Heart right ventricle (tissue), 16 donors: Measurements from ENCODE around the gene AVPR2. TPM values are rescaled to one million over a fixed set of nuclear protein-coding genes. Genes with fewer than 3 reads are reported as not detected.

ENCODE experiments used
- ATAC-seq, 8 donors: fragments of 200-7000 bp; cut with Tn5 transposase; one replicate each; pipeline ENCODE4 v1.9.1; 2020; ENCODE audit warnings: mild to moderate bottlenecking in 8 of 8, moderate library complexity in 8 of 8, moderate number of reproducible peaks in 1 of 8
- DNase-seq, 2 donors: peaks; one replicate each; pipeline ENCODE4 v3.0.0-alpha.2; 2020
- H3K27ac ChIP-seq, 10 donors: fragments of 200-600 bp; sonication (generic) in 2 of 10; one replicate each; pipeline versions ENCODE4 v1.5.0 to v1.8.0; 2020 to 2022; ENCODE audit warnings: mild to moderate bottlenecking in 3 of 10
- H3K27me3 ChIP-seq, 7 donors: fragments of 200-600 bp; one replicate each; pipeline ENCODE4 v1.8.0; 2021 to 2022; ENCODE audit warnings: mild to moderate bottlenecking in 2 of 7
- H3K36me3 ChIP-seq, 9 donors: fragments of 200-600 bp; sonication (generic) in 1 of 9; one replicate each; pipeline versions ENCODE4 v1.5.0 to v1.8.0; 2020 to 2022; ENCODE audit warnings: mild to moderate bottlenecking in 2 of 9
- H3K4me1 ChIP-seq, 9 donors: fragments of 200-600 bp; sonication (generic) in 1 of 9; one replicate each; pipeline versions ENCODE4 v1.5.0 to v1.8.0; 2020 to 2022; ENCODE audit warnings: mild to moderate bottlenecking in 4 of 9
- H3K4me3 ChIP-seq, 10 donors: fragments of 200-600 bp; sonication (generic) in 2 of 10; one replicate each; pipeline versions ENCODE4 v1.5.0 to v1.8.0; 2020 to 2022; ENCODE audit warnings: mild to moderate bottlenecking in 7 of 10, moderate library complexity in 2 of 10
- H3K9me3 ChIP-seq, 11 donors: fragments of 200-600 bp in 10 of 11; sonication (generic) in 2 of 11; one replicate each; pipeline versions ENCODE4 v1.5.0 to v1.8.0; 2013 to 2022; ENCODE audit warnings: mild to moderate bottlenecking in 2 of 11, control low read depth in 1 of 11, moderate library complexity in 1 of 11
- WGBS, 2 donors: extraction: QIAGEN DNeasy Blood & Tissue Kit; methylation state at CpG; one replicate each; pipeline ENCODE4 v1.1.7; 2013; ENCODE audit warnings: inconsistent platforms in 1 of 2; 5-methylcytosine and 5-hydroxymethylcytosine counted together
- intact Hi-C, 10 donors: fragments of 100-400 bp; cut with DNase I; formaldehyde crosslinking; loops; one replicate each; pipeline versions ENCODE4 v1.11.1 to v1.14.2; 2022
- polyA plus RNA-seq, 2 donors: library from polyadenylated mRNA; stranded (reverse); fragments of 200-250 nt; gene quantifications; one replicate each; pipeline ENCODE4 v1.2.3, GENCODE V29; 2013
- total RNA-seq, 10 donors: library from RNA; stranded (reverse); fragmentation: NEBNext Ultra II Directional in 3 of 10; extraction: Animal tissue kit (Norgen Biotek cat#: 25700) in 3 of 10; gene quantifications; one replicate each; pipeline versions ENCODE4 v1.2.1 to v1.2.4, GENCODE V29; 2021 to 2023
- TF ChIP-seq, protein P1 (sequence below), 9 donors: fragments of 200-600 bp; sonication (generic) in 2 of 9; IDR thresholded peaks; one replicate each; pipeline versions ENCODE4 v1.5.0 to v1.8.0; 2021 to 2022; ENCODE audit warnings: antibody characterized with exemption in 9 of 9, mild to moderate bottlenecking in 5 of 9, moderate library complexity in 1 of 9
- donor health status: Arrhythmogenic right ventricular cardiomyopathy.
- donor health status: ischemic (EF 13 %, LVEDD 7.1; RV severe dilation, severe dysfunction).
- donor health status: healthy with polysubstance abuse.
- donor health status: DM: no; HTN: yes; CAD: no.
- donor health status: DM: no; HTN: no; CAD: no.
- donor health status: ischemic (EF 25% LVEDD 6.9; RV normal size, moderate dysfunction).
- donor health status: ischemic (EF 25% LVEDD 5.7; RV mildly dilated, moderate dysfunction).
- donor health status: healthy.
- donor health status: DM: yes; HTN: yes; CAD: no.
- donor health status: Ischemic cardiomyopathy.
- donor health status: ischemic (EF 35%, LVEDD 5.7; RV mildly dilated, moderate dysfunction).
- donor health status: nonischemic (EF 11% LVEDD 7.7; RV severe dilation, severe dysfunction).
- donor health status: DM: yes; HTN: yes; CAD: no.
- donor health status: PGD.
- donor health status: ischemic (EF 29% LVEDD 5.4; RV normal size, mild dysfunction).
- donor health status: nonischemic (EF 23%, LVEDD 6.1; RV moderate dilation, normal function).

The AVPR2 gene
- total and polyA plus RNA-seq, 12 donors = 1.4 to 8.9 (median 2.4) TPM

GRCh38 chrX:153909024-153909979 lies 4.8 kb downstream of the AVPR2 start:
- 64 to 69% methylated on average over 29 to 37 of the region's 37 CpGs for whole genome bisulfite sequencing, 2 donors
- Histone ChIP-seq H3K27me3 (peaks cover 0 to 65% (median 0%) of the 10 kb centered on the region in 7 donors), H3K4me1 (peaks cover 0 to 7% (median 0%) of the 10 kb centered on the region in 9 donors), H3K27ac (no peak overlapping the region), H3K36me3 (peaks cover 0 to 60% (median 0%) of the 10 kb centered on the region in 9 donors), H3K9me3 (no peaks in the 10 kb centered on the region), H3K4me3 (no peak overlapping the region)
- intact Hi-C loops = no loop called here
- peak in 6 of 8 donors; percentile 11 to 42 (median 20) for ATAC-seq
- DNase-seq = no peak
- TF ChIP-seq, protein P1, sequence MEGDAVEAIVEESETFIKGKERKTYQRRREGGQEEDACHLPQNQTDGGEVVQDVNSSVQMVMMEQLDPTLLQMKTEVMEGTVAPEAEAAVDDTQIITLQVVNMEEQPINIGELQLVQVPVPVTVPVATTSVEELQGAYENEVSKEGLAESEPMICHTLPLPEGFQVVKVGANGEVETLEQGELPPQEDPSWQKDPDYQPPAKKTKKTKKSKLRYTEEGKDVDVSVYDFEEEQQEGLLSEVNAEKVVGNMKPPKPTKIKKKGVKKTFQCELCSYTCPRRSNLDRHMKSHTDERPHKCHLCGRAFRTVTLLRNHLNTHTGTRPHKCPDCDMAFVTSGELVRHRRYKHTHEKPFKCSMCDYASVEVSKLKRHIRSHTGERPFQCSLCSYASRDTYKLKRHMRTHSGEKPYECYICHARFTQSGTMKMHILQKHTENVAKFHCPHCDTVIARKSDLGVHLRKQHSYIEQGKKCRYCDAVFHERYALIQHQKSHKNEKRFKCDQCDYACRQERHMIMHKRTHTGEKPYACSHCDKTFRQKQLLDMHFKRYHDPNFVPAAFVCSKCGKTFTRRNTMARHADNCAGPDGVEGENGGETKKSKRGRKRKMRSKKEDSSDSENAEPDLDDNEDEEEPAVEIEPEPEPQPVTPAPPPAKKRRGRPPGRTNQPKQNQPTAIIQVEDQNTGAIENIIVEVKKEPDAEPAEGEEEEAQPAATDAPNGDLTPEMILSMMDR (IDR thresholded peaks at IDR 0.05) = no peak

DNA sequence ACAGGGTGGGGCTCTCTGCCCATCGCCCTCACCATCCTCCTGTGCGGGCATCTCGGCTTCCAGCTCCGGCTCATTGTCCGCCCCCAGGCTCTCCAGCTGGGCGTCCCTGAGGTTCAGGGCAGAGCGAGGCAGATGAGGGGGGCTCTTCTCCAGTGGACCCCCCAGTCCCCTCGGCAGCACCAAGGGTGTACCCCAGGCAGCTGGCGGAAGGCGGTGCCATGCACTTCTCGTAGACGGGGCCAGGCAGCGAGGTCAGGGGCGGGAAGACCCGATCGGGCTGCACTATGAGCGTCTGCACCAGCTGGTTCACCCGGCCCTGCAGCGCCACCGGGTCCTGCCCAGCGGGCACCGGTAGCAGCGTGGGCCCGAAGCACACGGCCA lies 5.5 kb downstream of the AVPR2 start:
- no peak overlapping the region for H3K4me3 ChIP-seq
- peaks cover 0 to 65% (median 0%) of the 10 kb centered on the region in 7 donors for H3K27me3 ChIP-seq
- H3K36me3 ChIP-seq = peaks cover 0 to 61% (median 0%) of the 10 kb centered on the region in 9 donors
- ATAC-seq (no peak), DNase-seq (no peak)
- no peak overlapping the region for H3K27ac ChIP-seq
- intact Hi-C loops = no loop called here
- 96 to 97% methylated on average over 4 to 25 of the region's 25 CpGs for WGBS, 2 donors
- no peaks in the 10 kb centered on the region for H3K9me3 ChIP-seq
- TF ChIP-seq, protein P1 (IDR thresholded peaks at IDR 0.05) = no peak
- H3K4me1 ChIP-seq = peaks cover 0 to 3% (median 0%) of the 10 kb centered on the region in 9 donors

GRCh38 chrX:153910446-153910845 lies 6.0 kb downstream of the AVPR2 start:
- Histone ChIP-seq H3K9me3 (no peaks in the 10 kb centered on the region), H3K36me3 (peaks cover 0 to 63% (median 0%) of the 10 kb centered on the region in 9 donors), H3K4me1 (peaks cover 0 to 3% (median 0%) of the 10 kb centered on the region in 9 donors), H3K27ac (no peak overlapping the region), H3K4me3 (no peak overlapping the region), H3K27me3 (peaks cover 0 to 62% (median 0%) of the 10 kb centered on the region in 7 donors)
- DNase-seq = no peak
- TF ChIP-seq, protein P1 (IDR thresholded peaks at IDR 0.05) = no peak
- ATAC-seq = no peak
- WGBS, 2 donors = 97 to 100% methylated on average over 6 to 21 of the region's 22 CpGs
- intact Hi-C loops = no loop called here

- TF ChIP-seq, protein P1 (IDR thresholded peaks at IDR 0.05) = no peak
- DNase-seq = no peak
- intact Hi-C loops = no loop called here
- Histone ChIP-seq H3K36me3 (peaks cover 0 to 75% (median 0%) of the 10 kb centered on the region in 9 donors), H3K27me3 (peaks cover 0 to 68% (median 0%) of the 10 kb centered on the region in 7 donors), H3K4me1 (no peaks in the 10 kb centered on the region), H3K27ac (no peak overlapping the region), H3K4me3 (no peak overlapping the region), H3K9me3 (no peaks in the 10 kb centered on the region)
- ATAC-seq = no peak
- 91 to 95% methylated on average over 6 of the region's 6 CpGs for WGBS, 2 donors
These were observed 7.3 kb downstream of the AVPR2 start for GRCh38 chrX:153911798-153912197.
